A549 (cell line): ENCODE measurements around the gene CDK17.

Source experiments
- CEBPB ChIP-seq, 2 experiments: fragments of >200 bp in 1 of 2; sonication (Bioruptor Twin) in 1 of 2; formaldehyde crosslinking in 1 of 2; IDR thresholded peaks; 2 replicates each; pipeline ENCODE4 v1.6.1; 2012 to 2016
- CHD2 ChIP-seq: fragments of 150-350 bp; IDR thresholded peaks from 2 replicates; pipeline ENCODE4 v1.6.1; 2014; ENCODE audit warnings: low read length; ENCODE audit not compliant: partially characterized antibody
- ESRRA ChIP-seq: fragments of 150-350 bp; IDR thresholded peaks from 2 replicates; pipeline ENCODE4 v1.6.1; 2014; ENCODE audit warnings: mild to moderate bottlenecking, low read length, borderline replicate concordance
- JUNB ChIP-seq: fragments of >200 bp; sonication (Bioruptor Twin); formaldehyde crosslinking; IDR thresholded peaks from 2 replicates; pipeline ENCODE4 v1.6.1; 2016
- MYC ChIP-seq: IDR thresholded peaks from 2 replicates; pipeline ENCODE4 v1.6.1; 2012; ENCODE audit warnings: mild to moderate bottlenecking, inconsistent platforms, low read length, improper control_type of control experiment, borderline replicate concordance
- POLR2A ChIP-seq: IDR thresholded peaks from 2 replicates; pipeline ENCODE4 v1.6.1; 2012; ENCODE audit warnings: mild to moderate bottlenecking, low read length
- RAD21 ChIP-seq, 2 experiments: fragments of >200 bp in 1 of 2; sonication (Bioruptor Twin) in 1 of 2; formaldehyde crosslinking in 1 of 2; IDR thresholded peaks in 1 of 2; conservative IDR thresholded peaks in 1 of 2; 2 replicates in 1 of 2; 3 replicates in 1 of 2; pipeline ENCODE4 v1.6.1; 2012 to 2018; ENCODE audit warnings: inconsistent platforms in 1 of 2
- SMC3 ChIP-seq: fragments of >200 bp; sonication (Bioruptor Twin); formaldehyde crosslinking; IDR thresholded peaks from 3 replicates; pipeline ENCODE4 v1.6.1; 2018; ENCODE audit warnings: inconsistent platforms
- TF ChIP-seq, protein P1 (sequence below): fragments of >200 bp; sonication (Bioruptor Twin); formaldehyde crosslinking; IDR thresholded peaks from 3 replicates; pipeline ENCODE4 v1.5.1; 2016
- TF ChIP-seq, protein P2 (sequence below): IDR thresholded peaks from 2 replicates; pipeline ENCODE4 v1.6.1; 2012
- TF ChIP-seq, protein P3 (sequence below): fragments of 250-450 bp; sonication (Bioruptor Pico); IDR thresholded peaks from 2 replicates; pipeline ENCODE4 v1.5.0; 2021; ENCODE audit warnings: mild to moderate bottlenecking, moderate library complexity, borderline replicate concordance
- TF ChIP-seq, protein P4 (sequence below): fragments of 200-600 bp; sonication (generic); IDR thresholded peaks from 2 replicates; pipeline ENCODE4 v1.6.1; 2016; ENCODE audit warnings: antibody characterized with exemption, mild to moderate bottlenecking, moderate library complexity

DNA sequence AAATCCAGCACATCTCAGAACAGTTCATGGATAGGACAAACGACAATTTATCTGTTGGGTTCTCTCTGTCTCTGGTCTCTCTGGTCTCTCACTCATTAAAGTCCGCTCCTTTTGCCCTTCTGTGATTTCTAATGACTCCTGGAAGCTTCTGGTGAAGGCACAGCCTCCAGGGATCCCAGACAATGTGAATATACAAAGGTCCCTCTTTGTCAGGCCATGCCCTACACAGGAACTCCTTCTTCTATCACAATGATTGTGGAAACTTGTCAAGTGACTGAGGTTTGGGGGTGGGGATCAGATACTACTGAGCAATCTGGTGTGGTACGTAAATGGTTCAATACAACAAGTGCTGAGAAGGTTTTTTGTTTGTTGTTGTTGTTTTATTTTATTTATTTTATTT, 42.7 kb upstream of the CDK17 start:
- TF ChIP-seq, protein P1, sequence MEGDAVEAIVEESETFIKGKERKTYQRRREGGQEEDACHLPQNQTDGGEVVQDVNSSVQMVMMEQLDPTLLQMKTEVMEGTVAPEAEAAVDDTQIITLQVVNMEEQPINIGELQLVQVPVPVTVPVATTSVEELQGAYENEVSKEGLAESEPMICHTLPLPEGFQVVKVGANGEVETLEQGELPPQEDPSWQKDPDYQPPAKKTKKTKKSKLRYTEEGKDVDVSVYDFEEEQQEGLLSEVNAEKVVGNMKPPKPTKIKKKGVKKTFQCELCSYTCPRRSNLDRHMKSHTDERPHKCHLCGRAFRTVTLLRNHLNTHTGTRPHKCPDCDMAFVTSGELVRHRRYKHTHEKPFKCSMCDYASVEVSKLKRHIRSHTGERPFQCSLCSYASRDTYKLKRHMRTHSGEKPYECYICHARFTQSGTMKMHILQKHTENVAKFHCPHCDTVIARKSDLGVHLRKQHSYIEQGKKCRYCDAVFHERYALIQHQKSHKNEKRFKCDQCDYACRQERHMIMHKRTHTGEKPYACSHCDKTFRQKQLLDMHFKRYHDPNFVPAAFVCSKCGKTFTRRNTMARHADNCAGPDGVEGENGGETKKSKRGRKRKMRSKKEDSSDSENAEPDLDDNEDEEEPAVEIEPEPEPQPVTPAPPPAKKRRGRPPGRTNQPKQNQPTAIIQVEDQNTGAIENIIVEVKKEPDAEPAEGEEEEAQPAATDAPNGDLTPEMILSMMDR: no peak
- TF ChIP-seq MYC (no peak), CHD2 (no peak), POLR2A (no peak), SMC3 (no peak), RAD21 (conservative IDR thresholded peaks at IDR 0.05 in 1 of 2, IDR thresholded peaks at IDR 0.05 in 1 of 2) (no peak), JUNB (no peak), CEBPB (IDR thresholded peaks at IDR 0.05) (no peak), ESRRA (no peak)
- TF ChIP-seq, protein P2, sequence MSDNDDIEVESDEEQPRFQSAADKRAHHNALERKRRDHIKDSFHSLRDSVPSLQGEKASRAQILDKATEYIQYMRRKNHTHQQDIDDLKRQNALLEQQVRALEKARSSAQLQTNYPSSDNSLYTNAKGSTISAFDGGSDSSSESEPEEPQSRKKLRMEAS: no peak
- TF ChIP-seq, protein P3, sequence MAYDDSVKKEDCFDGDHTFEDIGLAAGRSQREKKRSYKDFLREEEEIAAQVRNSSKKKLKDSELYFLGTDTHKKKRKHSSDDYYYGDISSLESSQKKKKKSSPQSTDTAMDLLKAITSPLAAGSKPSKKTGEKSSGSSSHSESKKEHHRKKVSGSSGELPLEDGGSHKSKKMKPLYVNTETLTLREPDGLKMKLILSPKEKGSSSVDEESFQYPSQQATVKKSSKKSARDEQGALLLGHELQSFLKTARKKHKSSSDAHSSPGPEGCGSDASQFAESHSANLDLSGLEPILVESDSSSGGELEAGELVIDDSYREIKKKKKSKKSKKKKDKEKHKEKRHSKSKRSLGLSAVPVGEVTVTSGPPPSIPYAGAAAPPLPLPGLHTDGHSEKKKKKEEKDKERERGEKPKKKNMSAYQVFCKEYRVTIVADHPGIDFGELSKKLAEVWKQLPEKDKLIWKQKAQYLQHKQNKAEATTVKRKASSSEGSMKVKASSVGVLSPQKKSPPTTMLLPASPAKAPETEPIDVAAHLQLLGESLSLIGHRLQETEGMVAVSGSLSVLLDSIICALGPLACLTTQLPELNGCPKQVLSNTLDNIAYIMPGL: no peak
- TF ChIP-seq, protein P4, sequence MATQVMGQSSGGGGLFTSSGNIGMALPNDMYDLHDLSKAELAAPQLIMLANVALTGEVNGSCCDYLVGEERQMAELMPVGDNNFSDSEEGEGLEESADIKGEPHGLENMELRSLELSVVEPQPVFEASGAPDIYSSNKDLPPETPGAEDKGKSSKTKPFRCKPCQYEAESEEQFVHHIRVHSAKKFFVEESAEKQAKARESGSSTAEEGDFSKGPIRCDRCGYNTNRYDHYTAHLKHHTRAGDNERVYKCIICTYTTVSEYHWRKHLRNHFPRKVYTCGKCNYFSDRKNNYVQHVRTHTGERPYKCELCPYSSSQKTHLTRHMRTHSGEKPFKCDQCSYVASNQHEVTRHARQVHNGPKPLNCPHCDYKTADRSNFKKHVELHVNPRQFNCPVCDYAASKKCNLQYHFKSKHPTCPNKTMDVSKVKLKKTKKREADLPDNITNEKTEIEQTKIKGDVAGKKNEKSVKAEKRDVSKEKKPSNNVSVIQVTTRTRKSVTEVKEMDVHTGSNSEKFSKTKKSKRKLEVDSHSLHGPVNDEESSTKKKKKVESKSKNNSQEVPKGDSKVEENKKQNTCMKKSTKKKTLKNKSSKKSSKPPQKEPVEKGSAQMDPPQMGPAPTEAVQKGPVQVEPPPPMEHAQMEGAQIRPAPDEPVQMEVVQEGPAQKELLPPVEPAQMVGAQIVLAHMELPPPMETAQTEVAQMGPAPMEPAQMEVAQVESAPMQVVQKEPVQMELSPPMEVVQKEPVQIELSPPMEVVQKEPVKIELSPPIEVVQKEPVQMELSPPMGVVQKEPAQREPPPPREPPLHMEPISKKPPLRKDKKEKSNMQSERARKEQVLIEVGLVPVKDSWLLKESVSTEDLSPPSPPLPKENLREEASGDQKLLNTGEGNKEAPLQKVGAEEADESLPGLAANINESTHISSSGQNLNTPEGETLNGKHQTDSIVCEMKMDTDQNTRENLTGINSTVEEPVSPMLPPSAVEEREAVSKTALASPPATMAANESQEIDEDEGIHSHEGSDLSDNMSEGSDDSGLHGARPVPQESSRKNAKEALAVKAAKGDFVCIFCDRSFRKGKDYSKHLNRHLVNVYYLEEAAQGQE: no peak
